ENCODE results near the gene UQCC2.

Gene UQCC2

DNA sequence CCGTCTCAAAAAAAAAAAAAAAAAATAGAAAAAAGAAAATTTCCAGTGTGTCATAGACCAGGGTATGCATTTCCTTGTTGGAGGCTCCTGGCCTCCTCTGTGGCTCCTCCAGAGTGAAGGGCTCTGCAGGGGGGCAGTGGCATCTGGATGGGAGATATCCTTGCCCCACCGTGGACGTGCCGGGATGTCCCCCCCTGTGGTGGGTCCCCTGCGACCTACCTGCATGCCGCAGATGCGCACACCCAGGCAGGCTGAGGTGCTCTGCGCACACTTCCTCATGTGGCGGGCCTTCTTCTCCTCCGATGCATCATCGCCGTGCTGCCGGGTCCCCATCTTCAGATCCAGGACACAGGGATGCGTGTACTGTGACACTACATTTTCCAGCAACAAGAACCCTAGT is 13.7 kb upstream of the UQCC2 start:
- DNase-seq, result no peak

DNA sequence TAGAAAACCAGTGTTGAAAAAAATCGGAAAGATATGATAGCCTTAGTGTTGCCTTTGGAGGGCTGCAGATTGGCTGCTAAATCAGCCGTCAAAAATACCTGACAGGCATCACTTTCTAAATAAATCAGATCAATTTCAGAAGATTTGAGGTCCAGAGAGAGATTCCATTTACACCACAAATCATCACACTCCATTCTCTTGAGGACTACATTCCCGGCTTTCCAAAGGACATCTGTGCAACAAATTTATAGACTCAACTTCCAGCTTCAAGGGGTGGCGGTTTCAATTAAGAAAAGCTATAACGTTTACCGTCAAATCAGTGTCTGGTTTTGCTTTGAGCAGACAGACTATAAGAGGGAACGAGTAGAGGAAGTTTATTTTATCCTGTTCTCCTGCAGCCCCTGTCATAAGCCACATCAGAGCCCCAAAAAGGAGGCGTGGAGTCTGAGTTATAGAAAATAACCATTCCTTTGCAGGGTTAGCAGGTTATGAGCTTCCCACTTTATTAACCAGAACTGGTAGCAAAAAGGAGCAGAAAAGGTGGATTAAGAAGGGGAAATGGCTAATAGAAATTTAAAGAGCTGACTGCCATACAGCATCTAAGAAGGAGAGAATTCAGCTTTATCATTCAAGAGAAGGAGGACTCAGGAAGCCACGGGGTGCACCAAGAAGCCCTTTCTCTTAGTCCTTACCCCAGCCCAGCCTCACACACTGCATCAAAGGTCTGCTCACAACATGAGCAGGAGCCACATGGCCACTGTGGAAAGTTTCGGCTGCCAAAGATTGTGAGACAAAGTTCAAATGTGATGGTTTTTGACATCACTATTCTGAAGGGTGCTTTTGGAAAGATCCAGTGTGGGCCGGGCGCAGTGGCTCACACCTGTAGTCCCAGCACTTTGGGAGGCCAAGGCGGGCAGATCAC is 12.9 kb upstream of the UQCC2 start:
- no peak for DNase-seq

DNA sequence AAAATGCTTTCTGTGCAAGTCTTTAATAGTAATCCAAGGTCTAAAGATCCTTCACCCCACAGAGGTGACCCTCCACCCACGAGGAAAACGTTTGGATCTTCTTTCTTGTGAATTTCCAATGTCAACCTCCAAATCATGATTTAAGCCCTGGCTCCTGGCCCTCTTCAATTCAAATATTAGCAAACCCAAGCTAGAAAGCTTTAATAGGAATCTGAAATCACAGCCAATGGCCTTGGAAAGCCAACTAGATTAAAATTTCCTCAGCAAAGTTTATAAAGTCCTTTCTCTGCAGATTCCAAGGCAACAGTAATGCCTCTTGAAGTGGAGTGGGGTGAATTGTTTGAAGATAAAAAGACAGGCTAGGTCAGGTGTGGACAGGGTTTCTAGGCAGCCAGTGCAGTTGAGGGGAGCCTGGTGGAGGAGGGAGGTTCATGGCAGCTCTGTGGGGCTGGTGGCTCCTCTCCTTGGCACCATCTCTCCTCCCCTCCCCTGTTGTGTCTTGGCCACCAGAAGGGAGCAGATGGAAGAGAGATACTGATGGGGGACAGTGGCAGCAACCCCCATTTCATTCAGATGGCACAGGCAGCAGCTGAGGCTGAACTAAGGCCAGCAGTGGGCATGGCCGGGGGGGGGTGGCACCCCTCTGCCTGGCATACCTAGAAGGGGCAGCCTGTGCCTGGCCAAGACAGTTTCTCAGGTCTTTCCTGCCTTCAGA is 12.0 kb upstream of the UQCC2 start:
- no peak for DNase-seq

DNA sequence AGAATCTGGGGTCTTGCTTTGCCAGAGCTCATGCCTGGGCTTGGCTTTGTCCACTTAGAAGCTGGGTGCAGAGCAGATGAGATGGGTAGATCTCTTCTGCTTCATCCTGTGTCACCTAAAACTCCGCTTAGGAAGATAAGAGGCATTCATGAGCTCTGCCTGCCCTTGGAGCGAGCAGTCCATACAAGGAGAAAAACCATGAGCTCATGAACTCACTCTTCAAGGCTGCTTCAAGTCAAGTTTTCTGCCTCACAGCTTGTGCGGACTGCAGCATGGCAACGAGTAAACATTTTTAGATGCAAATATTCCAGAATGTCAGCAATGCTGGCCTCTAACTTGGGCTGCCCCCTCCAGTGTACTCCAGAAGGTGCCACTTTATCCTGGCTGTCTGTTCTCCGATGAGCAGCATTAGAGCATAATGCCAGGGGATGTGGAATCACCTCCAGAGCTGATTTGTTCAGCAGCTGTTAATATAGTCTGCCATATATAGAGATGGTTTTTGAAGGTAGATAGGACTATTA is 10.7 kb upstream of the UQCC2 start:
- DNase-seq, result no peak

DNA sequence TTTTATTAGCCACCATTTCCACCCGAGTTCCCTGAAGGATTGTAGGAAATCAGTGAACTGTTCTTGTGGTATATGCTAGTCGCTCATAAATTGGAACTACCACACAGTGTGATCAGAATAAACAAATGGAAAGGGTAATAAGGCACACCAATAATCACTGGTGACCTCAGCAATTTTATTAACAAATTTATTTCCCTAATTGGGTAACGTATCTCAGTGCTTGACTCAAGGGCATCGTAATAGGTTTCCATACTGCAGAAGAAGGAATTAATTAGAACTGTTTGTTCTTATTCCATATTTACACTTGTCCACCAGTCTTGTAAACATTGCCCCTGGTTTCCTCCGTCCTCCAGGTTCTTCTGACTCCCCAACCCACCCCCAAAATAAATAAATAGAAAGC is 10.0 kb upstream of the UQCC2 start:
- DNase-seq, result no peak

DNA sequence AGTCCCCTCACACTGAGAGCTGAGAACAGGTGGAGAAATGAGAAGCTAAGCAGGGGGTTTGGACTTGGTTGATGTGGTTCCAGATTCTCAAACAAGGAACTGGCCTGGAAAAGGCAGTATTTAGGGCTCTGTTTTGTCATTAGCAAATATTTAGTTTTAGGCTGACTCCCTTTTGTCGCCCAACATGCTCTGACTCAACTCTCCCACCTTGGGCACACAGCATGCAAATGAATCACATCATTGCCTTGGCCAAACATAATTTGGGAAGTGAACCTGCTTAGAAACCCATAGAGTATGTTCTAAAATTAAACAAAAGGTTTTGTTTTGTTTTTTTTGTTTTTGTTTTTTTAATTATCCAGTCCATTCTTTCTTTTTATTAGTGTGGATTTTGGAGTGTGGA is 9.5 kb upstream of the UQCC2 start:
- DNase-seq, result no peak

DNA sequence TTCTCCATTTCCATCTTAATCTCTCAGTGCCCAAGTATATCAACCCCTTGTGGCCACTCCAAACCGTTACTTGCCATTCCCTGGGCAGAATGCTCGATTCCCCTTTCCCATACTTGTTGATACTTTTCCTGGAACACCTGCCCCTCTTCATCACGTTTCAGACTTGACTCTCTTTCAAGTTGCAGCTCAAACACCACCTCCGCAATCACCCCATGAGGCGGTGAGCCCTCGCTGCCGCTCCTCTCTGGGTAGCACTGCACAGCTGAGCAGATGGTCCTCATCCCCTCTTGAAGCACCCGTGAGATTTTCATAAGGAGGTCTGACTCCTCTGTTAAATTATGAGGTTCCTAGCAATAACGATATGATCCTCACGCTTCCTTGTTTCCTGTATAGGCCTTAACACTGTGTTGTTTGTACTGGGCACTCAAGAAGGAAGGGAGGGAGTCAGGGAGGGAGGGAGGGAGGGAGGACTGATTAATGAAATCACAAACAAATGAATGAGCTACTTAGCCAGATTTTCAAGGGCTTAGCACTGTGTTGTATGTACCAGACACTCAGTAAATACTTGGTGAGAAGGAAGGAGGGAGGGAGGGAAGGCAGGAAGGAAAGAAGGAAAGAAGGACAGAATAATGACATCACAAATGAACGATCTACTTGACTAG is 8.0 kb upstream of the UQCC2 start:
- DNase-seq, result peak; percentile 87

DNA sequence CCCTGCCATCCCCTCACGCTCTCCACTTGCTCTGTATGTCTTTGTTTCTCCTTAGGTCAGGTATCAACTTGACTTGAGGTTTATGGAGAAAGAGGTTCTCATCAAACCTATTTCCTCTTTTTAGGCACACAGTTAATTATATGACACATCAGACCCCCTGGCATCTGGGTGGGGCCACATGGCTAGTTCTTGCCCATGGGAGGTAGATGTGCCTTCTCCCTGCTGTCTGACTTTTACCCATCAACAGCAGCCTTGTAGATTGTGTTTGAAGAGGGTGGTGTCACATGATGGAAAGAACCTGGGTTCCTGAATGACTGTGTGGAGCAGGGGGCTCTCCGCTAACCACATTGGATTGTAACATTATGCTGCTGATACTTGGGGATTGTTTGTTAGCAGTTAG is 7.2 kb upstream of the UQCC2 start:
- no peak for DNase-seq

DNA sequence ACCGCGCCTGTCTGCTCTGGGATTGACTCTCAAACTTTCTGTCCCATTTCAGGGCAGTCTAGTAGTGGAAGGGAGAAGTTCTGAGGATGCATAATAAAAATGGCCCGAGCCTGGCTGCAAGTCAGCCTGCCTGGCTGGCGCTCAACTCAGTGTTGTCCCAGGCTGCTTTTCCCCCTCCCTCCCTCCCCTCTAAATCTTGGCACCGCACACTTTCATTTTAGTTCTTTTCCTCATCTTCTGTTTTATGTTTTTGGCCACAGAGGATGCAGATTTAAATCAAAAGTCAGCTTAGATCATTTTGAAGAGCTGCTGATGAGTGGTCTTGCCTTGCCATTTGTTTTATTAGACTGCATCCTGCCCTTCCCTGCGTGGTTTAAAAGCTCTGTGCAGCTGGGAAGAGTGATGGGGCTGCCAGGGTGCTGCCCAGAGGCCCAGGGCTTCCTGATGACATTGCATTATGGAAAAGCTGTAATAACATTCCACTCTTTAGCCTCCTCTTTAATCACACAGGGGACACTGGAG is 6.5 kb upstream of the UQCC2 start:
- DNase-seq, result no peak

DNA sequence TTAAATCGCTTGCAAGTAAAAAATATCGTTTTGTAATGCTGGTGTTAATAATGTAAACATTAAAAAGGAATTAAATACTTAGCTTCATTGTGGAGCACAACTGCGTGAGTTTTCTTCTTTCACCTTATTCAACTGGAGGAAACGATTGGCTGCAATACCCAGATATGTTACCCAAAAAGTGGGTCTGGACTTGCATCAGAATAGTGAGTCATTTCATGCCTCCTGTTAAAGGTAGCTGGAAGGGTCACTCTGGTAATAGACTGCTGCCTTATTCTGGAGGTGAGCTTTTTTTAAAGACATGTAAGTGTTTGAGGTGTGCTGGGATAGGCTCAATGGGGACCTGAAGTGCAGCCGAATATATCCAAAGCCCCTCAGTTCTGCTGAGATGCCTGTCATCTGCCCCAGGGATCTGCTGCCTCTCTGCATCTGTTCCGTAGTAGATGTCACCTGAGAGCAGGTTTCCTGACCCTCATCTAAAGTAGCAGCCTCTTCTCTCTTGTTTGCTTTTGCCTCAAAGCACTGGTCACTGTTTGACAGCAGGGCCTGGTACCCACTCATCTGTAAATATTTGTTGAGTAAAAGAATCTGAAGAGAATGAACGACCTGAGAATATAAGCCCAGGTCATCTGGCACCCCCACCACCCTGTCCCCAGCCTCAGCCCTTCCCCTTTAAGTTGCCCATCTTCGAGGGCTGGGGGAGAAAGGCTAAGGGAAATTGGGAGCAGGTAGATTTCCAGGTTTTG is 5.6 kb upstream of the UQCC2 start:
- DNase-seq, result no peak

DNA sequence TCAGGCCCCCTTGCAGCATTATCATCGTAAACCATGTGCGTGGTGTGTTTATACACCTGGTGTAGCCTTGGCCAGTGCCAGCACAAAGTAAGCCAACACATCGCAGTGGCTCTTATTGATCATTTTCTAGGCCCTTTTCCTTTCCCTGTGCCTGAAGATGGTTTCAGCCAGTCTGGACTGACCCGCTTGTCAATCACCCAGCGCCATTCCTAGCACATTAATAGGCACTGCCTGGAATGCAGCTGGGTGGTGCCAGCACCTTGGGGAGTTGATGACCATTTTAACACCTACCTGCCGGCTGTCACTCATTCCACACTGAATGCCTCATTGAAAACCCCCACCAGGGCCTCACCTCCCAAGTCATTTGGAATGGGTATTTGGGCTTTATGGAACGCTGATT is 4.9 kb upstream of the UQCC2 start:
- DNase-seq, result no peak

DNA sequence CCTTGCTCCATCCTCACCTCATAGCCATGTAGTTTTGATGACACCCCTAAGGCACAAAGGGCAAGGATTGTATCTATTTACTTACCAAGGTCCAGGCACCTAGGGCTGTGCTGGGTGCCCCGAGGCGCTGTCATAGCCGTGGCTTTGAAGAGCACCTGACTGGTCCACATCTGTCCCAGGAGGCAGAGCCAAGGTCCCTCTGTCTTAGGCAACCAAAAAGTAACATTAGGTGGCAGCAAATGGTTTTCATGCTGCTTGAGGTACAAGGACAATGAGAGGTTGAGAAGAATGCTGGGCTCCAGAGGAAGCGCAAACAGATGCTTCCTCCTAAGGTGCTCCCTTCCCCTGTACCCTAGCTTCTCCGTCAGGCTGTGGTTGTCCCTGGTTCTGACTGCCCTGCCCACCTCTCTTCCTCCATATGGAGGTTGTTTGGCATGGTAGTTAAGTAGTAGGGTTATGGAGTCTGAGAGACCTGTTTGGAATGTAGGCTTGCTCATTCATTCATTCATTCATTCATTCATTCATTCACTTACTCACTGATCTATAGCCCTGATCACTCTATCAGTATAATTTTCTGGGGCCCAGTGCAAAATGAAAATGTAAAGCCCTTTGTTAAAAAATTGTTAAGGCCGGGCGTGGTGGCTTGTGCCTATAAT is 3.0 kb upstream of the UQCC2 start:
- no peak for DNase-seq

DNA sequence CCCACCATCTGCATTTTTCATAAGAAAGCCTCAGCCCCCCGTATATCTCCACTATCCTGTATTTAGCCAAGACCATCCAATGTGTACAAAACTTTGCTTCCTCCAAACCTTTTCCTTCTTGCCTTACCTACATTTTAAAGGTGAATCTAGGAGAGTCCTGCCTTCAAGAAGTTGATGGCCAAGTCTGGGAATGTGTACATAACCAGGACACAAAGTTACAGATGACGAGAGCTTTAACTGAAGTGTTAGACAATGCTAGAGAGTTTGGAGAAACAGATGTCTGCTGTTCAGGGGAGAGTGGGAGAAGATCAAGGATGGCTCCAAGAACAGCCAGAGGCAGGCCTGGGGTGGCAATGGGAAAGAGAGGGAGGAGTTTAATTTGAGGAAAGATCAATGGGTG is 2.3 kb upstream of the UQCC2 start:
- no peak for DNase-seq

DNA sequence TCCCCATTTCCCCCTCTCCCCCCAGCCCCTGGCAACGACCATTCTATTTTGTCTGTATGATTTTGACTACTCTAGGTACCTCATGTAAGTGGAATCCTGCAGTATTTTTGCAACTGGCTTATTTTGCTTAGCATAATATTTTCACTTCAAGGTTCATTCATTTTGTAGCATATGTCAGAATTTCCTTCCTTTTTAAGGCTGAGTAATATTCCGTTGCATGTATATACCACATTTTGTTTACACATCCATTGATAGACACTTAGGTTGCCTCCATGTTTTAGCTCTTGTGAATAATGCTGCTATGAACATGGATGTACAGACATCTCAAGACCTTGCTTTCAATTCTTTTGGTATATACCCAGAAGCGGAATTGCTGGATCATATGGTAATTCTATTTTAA is 1.4 kb upstream of the UQCC2 start:
- no peak for DNase-seq

DNA sequence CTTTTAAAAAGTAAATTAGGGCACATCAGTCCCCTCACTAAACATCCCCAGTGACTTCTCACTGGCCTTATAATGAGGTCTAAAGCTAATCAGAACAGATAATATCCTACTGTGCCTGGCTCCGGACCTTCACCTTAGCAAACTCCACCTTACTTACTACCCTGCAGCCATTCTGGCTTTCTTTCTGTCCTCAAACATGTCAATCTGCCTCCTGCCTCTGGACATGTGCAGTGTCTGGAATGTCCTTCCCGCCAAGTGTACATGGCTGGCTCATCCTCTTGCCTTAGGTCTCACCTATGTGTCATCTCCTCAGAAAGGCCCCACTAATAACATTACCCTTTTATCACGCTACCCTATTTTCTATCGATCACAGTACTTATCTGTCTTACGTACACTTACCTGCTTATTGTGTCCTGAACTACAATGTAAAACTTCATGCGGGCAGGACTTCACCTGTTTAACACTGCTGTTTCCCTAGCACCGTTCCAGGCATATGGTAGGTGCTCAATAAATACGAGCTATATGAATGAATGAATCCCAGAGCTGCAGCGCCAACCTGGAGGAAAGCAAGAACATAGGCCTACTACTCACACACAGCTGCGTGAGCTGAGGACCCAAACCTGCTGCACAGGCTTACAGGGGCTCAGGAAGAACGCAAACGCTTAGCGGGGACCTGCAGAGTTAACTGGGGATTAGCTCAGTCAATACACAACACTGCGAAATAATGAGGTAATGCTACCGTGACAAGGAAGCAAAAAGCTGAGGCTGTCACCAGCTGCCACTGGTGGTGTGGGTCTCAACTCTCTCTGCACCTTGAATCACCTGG is 991 bp downstream of the UQCC2 start:
- peak; percentile 97 for DNase-seq

DNA sequence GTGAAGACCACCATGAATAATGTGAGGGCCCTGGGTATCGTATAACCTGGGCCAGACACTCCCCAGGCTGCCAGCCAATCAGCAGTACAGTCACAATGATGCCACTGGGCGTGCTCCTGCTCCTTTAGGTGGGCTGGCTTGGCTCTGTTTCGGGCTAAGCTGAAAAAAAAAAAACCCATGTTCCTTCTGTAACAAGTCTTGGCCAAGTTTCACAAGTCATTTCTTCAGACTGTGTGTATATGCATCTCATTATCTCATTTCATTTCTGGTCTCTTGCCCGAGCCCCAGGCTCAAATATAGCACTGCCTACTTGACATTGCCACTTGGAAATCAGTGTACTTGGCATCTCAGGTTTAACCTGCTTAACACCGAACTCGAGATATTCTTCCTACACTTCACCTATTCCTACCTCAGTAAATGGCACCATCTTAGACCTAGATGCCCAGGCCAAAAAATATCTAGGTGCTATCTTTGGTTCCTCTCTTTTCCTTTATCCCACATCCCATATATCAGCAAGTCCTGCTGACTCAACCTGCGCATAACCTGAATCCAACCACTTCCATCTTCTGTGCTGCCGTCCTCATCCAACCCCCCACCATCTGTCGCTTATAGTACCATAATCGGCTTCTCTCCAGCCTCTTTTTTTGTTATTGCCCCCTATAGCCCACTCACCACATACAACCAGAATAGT is 1.8 kb downstream of the UQCC2 start:
- DNase-seq, result peak; percentile 91

DNA sequence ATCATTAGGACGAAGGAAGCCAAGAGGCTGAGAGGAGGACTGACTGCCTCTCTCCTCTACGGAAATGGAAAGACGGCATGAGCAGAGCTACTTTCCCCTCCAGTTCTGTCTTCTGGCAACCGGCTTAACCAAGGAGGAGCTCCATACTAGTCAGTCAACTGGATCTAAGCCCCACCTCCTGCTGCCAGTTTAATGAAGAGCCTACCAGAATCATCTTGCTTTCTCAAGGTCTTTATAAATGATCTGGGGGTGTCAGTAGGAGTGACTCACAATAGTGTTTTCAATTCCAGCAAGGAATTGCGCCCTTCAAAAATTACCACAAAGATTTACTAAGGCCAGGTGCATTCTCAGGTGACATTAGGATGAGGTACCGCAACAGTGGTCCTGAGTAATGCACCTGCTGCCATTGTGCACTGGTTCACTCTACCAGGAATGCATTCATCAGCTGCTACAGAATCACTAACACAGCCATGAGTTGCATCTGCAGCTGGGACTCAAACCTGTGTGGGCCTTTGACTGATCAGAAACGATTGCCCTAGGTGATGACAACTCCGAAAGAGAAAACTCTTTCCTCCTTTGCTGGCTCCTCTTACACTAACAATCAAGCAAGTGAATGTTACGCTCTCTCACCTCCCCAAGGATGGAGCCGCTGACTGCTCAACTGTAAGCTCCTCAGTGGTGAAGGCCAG is 2.8 kb downstream of the UQCC2 start:
- DNase-seq, result no peak

DNA sequence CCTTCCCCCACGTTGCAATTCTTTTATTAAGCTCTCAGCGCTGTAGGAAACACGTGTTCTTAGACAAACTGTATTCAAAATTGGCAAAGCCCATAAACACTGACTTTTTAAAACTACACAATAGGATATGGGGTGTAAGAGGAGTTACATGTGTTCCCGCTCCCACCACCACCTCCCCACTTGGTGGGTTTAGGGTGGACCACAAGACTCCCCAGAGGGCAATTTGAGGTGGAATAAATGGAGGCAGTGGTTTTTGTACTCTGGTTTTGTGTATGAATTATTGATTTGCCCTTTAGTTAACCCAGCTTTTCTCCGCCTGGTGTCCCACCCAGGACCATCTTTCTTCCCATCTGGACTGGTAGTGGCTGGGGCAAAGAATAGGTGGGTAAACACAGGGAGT is 3.7 kb downstream of the UQCC2 start:
- no peak for DNase-seq

DNA sequence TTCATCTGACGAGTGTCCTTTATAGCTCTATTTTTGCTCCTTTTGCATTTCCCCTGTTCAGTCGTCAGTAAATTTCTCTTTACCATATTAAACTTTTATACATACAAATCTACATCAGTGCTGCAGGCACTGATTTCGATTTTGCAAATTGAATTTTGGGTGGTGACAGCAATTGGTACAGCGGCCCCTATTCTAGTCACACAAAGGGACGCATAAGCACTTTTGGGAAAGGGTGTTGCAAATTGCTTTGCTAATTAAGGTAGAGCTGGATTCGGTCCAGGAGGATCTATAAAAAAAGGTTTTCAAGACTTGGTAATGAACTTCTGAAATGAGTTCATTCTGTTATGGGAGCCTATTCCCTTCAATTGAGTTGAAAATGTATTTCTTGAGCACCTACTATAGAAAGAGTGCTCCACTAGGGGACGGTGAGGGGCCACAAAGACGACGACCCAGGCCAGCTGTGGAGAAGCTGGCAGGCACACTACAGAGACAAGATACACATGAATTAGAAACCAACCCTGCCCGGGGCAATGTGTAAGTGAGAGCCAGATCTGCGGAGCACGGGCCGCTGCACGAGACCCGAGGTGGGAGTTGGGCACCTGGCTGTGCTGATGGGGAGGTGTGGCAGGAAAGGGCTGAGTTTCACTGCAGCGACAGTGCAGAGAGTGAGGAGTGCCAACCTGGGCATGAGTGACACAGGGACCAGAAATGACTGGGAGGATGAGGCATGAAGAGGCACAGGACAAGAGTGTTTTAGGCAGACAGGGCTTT is 5.4 kb downstream of the UQCC2 start:
- no peak for DNase-seq
